Measurements from ENCODE around the gene JSRP1.

JSRP1 gene

DNA sequence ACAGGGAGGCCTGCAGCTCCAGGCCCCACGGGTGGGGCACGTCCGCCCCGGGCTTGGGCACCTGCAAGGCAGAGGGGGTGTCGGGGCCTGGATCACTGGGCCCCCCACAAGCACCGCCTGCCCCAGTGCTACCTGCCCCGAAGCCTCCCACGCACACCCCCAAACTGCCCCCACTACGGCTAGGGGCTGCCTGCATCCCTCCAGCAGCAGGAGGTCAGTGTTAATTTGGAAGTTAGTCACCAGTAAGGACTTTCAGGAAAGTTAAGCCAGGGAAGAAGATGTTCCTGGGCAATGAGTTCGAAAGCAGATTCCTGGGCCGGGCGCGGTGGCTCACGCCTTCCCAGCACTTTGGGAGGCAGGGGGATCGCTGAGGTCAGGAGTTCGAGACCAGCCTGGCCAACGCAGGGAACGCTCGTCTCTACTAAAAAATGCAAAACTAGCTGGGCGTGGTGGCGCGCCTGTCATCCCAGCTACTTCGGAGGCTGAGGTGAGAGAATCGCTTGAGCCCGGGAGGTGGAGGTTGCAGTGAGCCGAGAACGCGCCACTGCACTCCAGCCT is 20.3 kb upstream of the JSRP1 start (continued):
- TF ChIP-seq, protein P1, sequence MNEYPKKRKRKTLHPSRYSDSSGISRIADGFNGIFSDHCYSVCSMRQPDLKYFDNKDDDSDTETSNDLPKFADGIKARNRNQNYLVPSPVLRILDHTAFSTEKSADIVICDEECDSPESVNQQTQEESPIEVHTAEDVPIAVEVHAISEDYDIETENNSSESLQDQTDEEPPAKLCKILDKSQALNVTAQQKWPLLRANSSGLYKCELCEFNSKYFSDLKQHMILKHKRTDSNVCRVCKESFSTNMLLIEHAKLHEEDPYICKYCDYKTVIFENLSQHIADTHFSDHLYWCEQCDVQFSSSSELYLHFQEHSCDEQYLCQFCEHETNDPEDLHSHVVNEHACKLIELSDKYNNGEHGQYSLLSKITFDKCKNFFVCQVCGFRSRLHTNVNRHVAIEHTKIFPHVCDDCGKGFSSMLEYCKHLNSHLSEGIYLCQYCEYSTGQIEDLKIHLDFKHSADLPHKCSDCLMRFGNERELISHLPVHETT (tag by site-specific recombination; IDR thresholded peaks at IDR 0.05) = no peak
- TF ChIP-seq, protein P2, sequence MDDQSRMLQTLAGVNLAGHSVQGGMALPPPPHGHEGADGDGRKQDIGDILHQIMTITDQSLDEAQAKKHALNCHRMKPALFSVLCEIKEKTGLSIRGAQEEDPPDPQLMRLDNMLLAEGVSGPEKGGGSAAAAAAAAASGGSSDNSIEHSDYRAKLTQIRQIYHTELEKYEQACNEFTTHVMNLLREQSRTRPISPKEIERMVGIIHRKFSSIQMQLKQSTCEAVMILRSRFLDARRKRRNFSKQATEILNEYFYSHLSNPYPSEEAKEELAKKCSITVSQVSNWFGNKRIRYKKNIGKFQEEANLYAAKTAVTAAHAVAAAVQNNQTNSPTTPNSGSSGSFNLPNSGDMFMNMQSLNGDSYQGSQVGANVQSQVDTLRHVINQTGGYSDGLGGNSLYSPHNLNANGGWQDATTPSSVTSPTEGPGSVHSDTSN (CRISPR knock-in tag; IDR thresholded peaks at IDR 0.05) = no peak

DNA sequence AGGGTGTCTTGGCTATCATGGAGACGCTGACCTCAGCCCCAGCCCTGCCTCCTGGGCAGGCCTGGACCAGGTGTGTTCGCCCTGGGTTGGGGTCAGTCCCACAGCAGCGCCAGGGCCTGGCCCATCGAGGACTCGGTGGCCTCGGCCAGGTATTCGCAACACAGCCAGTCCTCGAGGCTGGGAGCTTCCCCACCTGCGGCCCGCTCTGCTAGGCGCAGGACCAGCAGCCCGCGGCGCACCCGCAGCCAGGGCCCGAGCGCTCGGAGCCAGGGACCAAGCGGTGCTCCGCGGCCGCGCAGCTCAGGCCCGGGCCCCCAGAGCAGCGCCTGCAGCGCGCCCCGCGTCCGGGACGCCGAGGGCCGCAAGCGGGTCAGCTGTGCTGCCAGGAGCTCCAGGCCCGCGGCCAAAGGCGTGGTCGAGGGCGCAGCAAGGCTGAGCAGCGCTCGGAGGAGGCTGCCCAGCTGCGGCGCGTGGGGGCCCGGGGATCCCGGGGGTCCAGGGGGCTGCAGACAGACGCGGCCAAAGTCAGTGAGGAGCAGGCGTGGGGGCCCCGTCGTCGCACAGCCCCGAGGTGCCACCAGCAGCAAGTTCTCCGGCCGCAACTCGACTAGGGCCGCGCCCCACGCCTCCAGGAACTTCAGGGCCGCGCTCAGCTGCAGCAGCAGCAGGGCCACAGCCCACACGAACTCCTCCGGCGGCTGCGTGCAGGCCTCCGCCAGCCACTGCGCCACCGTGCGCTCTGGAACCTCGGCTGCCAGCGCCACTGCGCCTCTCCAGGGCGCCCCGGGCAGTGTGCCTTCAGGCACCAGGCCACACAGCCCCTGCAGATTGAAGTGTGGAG is 19.6 kb upstream of the JSRP1 start:
- CTCF ChIA-PET = interaction anchor here (0.6 to 4.3 kb wide), 12 partner anchors 12 to 426 kb away, joined by 3 to 25 read pairs (median 4); partner anchors contain the start of gene GNG7
- Histone ChIP-seq H3K36me3 (ENCODE audit: control insufficient read depth in 2 of 2, insufficient read depth in 1 of 2, low read length in 2 of 2) (peaks cover 6 to 32% of the 10 kb centered on the region in 2 experiments; a peak in 2 of 3 replicates), H3K4me1 (ENCODE audit: control insufficient read depth, insufficient read depth, low read length) (0 out of 2 replicates have a peak, but pooled peaks cover 2% of the 10 kb centered on the region)

DNA sequence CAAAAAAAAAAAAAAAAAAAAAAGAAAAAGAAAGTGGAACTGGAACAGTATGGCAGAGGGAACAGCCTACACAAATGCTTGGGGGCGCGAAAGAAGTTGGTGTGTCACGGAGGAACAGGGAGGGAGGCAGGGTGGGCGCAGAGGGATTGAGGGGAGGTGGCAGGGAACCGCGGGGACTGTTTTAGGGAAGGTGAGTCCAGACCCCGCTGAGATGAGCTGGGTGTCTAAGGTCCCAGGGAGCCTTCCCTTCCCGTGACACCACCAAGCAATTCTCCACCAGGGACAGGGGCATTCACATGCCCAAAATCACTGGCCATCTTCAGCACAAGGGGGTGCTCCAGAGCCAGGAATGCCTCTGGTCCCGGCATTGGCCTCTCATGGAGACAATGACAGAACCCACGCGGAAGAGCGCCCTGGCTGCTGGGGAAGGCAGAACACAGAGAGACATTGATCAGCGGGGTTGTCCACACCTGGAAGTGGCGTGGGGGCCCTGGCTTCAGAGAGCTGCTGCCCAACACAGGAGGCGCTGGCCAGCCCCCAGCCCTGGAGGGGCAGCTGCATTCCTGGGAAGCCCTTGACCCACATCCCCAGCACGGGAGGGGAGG is 18.8 kb upstream of the JSRP1 start:
- Histone ChIP-seq H3K27ac (ENCODE audit: extremely low read depth, low read depth, low read length) (no peak overlapping the region), H3K4me3 (ENCODE audit: low read depth, low read length) (no peak overlapping the region), H3K4me1 (ENCODE audit: control insufficient read depth, insufficient read depth, low read length) (0 out of 2 replicates have a peak, but pooled peaks cover 2% of the 10 kb centered on the region), H3K9me3 (ENCODE audit: control insufficient read depth, insufficient read depth, low read depth, low read length) (no peaks in the 10 kb centered on the region), H3K36me3 (ENCODE audit: control insufficient read depth in 2 of 2, insufficient read depth in 1 of 2, low read length in 2 of 2) (peaks cover 6 to 32% of the 10 kb centered on the region in 2 experiments; a peak in 2 of 3 replicates)
- POLR2A ChIA-PET = interaction anchor here (0.6 to 1.4 kb wide), 8 partner anchors 26 to 645 kb away, joined by 3 to 9 read pairs (median 3); partner anchors contain the start of gene PLEKHJ1
- CTCF ChIA-PET = interaction anchor here (0.6 to 4.3 kb wide), 24 partner anchors 10 to 427 kb away, joined by 3 to 25 read pairs (median 4); partner anchors contain the start of genes GNG7, LMNB2, LSM7 and SPPL2B
- TF ChIP-seq ZNF549 (tag by site-specific recombination; IDR thresholded peaks at IDR 0.05) (no peak), ZNF654 (tag by site-specific recombination; IDR thresholded peaks at IDR 0.05; ENCODE audit: low read depth) (peak; percentile 74), ZNF2 (tag by site-specific recombination; IDR thresholded peaks at IDR 0.05) (peak; percentile 32; the same call in 1 of the 2 replicates), ZNF214 (tag by site-specific recombination; IDR thresholded peaks at IDR 0.05; ENCODE audit: borderline replicate concordance) (no peak), ZNF629 (tag by site-specific recombination; IDR thresholded peaks at IDR 0.05) (peak; percentile 26; the same call in 1 of the 2 replicates)
- TF ChIP-seq, protein P3, sequence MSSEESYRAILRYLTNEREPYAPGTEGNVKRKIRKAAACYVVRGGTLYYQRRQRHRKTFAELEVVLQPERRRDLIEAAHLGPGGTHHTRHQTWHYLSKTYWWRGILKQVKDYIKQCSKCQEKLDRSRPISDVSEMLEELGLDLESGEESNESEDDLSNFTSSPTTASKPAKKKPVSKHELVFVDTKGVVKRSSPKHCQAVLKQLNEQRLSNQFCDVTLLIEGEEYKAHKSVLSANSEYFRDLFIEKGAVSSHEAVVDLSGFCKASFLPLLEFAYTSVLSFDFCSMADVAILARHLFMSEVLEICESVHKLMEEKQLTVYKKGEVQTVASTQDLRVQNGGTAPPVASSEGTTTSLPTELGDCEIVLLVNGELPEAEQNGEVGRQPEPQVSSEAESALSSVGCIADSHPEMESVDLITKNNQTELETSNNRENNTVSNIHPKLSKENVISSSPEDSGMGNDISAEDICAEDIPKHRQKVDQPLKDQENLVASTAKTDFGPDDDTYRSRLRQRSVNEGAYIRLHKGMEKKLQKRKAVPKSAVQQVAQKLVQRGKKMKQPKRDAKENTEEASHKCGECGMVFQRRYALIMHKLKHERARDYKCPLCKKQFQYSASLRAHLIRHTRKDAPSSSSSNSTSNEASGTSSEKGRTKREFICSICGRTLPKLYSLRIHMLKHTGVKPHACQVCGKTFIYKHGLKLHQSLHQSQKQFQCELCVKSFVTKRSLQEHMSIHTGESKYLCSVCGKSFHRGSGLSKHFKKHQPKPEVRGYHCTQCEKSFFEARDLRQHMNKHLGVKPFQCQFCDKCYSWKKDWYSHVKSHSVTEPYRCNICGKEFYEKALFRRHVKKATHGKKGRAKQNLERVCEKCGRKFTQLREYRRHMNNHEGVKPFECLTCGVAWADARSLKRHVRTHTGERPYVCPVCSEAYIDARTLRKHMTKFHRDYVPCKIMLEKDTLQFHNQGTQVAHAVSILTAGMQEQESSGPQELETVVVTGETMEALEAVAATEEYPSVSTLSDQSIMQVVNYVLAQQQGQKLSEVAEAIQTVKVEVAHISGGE (tag by site-specific recombination; conservative IDR thresholded peaks at IDR 0.05; ENCODE audit: low read depth) = 0 out of 2 replicates have a peak, but pooled peaks have one; percentile 21
- TF ChIP-seq, protein P4, sequence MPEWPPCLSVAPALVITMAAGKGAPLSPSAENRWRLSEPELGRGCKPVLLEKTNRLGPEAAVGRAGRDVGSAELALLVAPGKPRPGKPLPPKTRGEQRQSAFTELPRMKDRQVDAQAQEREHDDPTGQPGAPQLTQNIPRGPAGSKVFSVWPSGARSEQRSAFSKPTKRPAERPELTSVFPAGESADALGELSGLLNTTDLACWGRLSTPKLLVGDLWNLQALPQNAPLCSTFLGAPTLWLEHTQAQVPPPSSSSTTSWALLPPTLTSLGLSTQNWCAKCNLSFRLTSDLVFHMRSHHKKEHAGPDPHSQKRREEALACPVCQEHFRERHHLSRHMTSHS (tag by site-specific recombination; IDR thresholded peaks at IDR 0.05) = no peak

More for the DNA sequence above, 19.6 kb upstream of the JSRP1 start:
- Histone ChIP-seq H3K27ac (ENCODE audit: extremely low read depth, low read depth, low read length) (no peak overlapping the region), H3K9me3 (ENCODE audit: control insufficient read depth, insufficient read depth, low read depth, low read length) (no peaks in the 10 kb centered on the region), H3K4me3 (ENCODE audit: low read depth, low read length) (no peak overlapping the region)
- TF ChIP-seq ZNF404 (tag by site-specific recombination; IDR thresholded peaks at IDR 0.05) (no peak), ZNF169 (tag by site-specific recombination; IDR thresholded peaks at IDR 0.05) (no peak), RBAK (tag by site-specific recombination; IDR thresholded peaks at IDR 0.05) (no peak), IKZF3 (tag by site-specific recombination; IDR thresholded peaks at IDR 0.05) (no peak), TCF7L2 (IDR thresholded peaks at IDR 0.05; ENCODE audit: borderline replicate concordance, low read depth, low read length) (no peak), ZNF664 (tag by site-specific recombination; IDR thresholded peaks at IDR 0.05) (no peak), GLIS2 (tag by site-specific recombination; IDR thresholded peaks at IDR 0.05) (no peak), ZNF596 (tag by site-specific recombination; IDR thresholded peaks at IDR 0.05) (no peak), ZNF501 (tag by site-specific recombination; IDR thresholded peaks at IDR 0.05) (no peak), OVOL3 (tag by site-specific recombination; IDR thresholded peaks at IDR 0.05) (no peak), ZNF555 (tag by site-specific recombination; conservative IDR thresholded peaks at IDR 0.05) (no peak)
- TF ChIP-seq, protein P5, sequence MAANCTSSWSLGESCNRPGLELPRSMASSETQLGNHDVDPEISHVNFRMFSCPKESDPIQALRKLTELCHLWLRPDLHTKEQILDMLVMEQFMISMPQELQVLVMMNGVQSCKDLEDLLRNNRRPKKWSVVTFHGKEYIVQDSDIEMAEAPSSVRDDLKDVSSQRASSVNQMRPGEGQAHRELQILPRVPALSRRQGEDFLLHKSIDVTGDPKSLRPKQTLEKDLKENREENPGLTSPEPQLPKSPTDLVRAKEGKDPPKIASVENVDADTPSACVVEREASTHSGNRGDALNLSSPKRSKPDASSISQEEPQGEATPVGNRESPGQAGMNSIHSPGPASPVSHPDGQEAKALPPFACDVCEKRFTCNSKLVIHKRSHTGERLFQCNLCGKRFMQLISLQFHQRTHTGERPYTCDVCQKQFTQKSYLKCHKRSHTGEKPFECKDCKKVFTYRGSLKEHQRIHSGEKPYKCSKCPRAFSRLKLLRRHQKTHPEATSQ (tag by site-specific recombination; IDR thresholded peaks at IDR 0.05) = no peak
- TF ChIP-seq, protein P6, sequence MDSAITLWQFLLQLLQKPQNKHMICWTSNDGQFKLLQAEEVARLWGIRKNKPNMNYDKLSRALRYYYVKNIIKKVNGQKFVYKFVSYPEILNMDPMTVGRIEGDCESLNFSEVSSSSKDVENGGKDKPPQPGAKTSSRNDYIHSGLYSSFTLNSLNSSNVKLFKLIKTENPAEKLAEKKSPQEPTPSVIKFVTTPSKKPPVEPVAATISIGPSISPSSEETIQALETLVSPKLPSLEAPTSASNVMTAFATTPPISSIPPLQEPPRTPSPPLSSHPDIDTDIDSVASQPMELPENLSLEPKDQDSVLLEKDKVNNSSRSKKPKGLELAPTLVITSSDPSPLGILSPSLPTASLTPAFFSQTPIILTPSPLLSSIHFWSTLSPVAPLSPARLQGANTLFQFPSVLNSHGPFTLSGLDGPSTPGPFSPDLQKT (IDR thresholded peaks at IDR 0.05; ENCODE audit: borderline replicate concordance, low read depth, low read length) = no peak
- TF ChIP-seq, protein P7, sequence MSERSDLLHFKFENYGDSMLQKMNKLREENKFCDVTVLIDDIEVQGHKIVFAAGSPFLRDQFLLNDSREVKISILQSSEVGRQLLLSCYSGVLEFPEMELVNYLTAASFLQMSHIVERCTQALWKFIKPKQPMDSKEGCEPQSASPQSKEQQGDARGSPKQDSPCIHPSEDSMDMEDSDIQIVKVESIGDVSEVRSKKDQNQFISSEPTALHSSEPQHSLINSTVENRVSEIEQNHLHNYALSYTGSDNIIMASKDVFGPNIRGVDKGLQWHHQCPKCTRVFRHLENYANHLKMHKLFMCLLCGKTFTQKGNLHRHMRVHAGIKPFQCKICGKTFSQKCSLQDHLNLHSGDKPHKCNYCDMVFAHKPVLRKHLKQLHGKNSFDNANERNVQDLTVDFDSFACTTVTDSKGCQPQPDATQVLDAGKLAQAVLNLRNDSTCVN (tag by site-specific recombination; optimal IDR thresholded peaks at IDR 0.05) = no peak
- POLR2A ChIA-PET = interaction anchor here (0.6 to 1.2 kb wide), 4 partner anchors 27 to 303 kb away, joined by 3 read pairs; no protein-coding TSS in a partner anchor

Data from HEK293 (cell line).